ENCODE data around the gene NHEJ1. TPM values are rescaled to one million over a fixed set of nuclear protein-coding genes. Genes with fewer than 3 reads are reported as not detected.

NHEJ1 gene
- total and polyA plus RNA-seq, 2 of the 13 experiments (the other 11 are each of a cell fraction or from before 2014, with no cell fraction given): 30.0 to 30.7 TPM

GRCh38 chr2:219207134-219207883, 46.7 kb upstream of the NHEJ1 start (continued):
- TF ChIP-seq PRDM10 (CRISPR knock-in tag; IDR thresholded peaks at IDR 0.05; ENCODE audit: low read depth) (no peak), SSRP1 (CRISPR knock-in tag; IDR thresholded peaks at IDR 0.05) (peak; percentile 97), ELF3 (CRISPR knock-in tag; IDR thresholded peaks at IDR 0.05) (0 out of 2 replicates have a peak, but pooled peaks have one; percentile 5), FOXA1 (IDR thresholded peaks at IDR 0.05) (no peak), FOXA1 (CRISPR knock-in tag; IDR thresholded peaks at IDR 0.05) (peak; percentile 75), ZBTB40 (IDR thresholded peaks at IDR 0.05) (no peak), ZBTB40 (CRISPR knock-in tag; IDR thresholded peaks at IDR 0.05) (no peak), ZNF431 (CRISPR knock-in tag; IDR thresholded peaks at IDR 0.05; ENCODE audit: borderline replicate concordance, low read depth) (0 out of 2 replicates have a peak, but pooled peaks have one; percentile 8), SMYD3 (CRISPR knock-in tag; IDR thresholded peaks at IDR 0.05) (no peak), RARA (CRISPR knock-in tag; IDR thresholded peaks at IDR 0.05) (peak; percentile 35; the same call in 1 of the 2 replicates), ZNF768 (CRISPR knock-in tag; IDR thresholded peaks at IDR 0.05) (peak; percentile 53; the same call in 1 of the 2 replicates), SNAI1 (CRISPR knock-in tag; IDR thresholded peaks at IDR 0.05; ENCODE audit: borderline replicate concordance) (0 out of 2 replicates have a peak, but pooled peaks have one; percentile 75), SRSF4 (IDR thresholded peaks at IDR 0.05; ENCODE audit: low read depth, low read length, poor library complexity, severe bottlenecking) (no peak)

Data from HepG2 (cell line).